ENCODE results near the gene HIVEP3. TPM values are rescaled to one million over a fixed set of nuclear protein-coding genes. Genes with fewer than 3 reads are reported as not detected.
"Not testable (repeated sequence)": the region's sequence is repeated elsewhere in the genome, so short reads cannot be mapped to it uniquely, and the experiment has no call there.

The HIVEP3 gene
- total and polyA plus RNA-seq, 2 experiments from 2014 or later: 0.57 to 5.9 TPM

- Histone ChIP-seq H3K4me1 (ENCODE audit: insufficient read depth) (no peaks in the 10 kb centered on the region), H3K79me2 (no peaks in the 10 kb centered on the region), H3K4me2 (no peak overlapping the region), H3K27me3 (no peaks in the 10 kb centered on the region), H3K4me3 (no peak overlapping the region), H3K36me3 (replicated peaks; ENCODE audit: insufficient read depth, low read depth) (no peaks in the 10 kb centered on the region), H3K27ac (no peak overlapping the region), H2AFZ (no peak overlapping the region), H3K9me2 (replicated peaks; ENCODE audit: insufficient read depth) (no peaks in the 10 kb centered on the region), H3K9me3 (ENCODE audit: low read depth) (no peaks in the 10 kb centered on the region), H4K20me1 (ENCODE audit: insufficient read depth, poor library complexity, severe bottlenecking) (no peaks in the 10 kb centered on the region)
- TF ChIP-seq, protein P1, sequence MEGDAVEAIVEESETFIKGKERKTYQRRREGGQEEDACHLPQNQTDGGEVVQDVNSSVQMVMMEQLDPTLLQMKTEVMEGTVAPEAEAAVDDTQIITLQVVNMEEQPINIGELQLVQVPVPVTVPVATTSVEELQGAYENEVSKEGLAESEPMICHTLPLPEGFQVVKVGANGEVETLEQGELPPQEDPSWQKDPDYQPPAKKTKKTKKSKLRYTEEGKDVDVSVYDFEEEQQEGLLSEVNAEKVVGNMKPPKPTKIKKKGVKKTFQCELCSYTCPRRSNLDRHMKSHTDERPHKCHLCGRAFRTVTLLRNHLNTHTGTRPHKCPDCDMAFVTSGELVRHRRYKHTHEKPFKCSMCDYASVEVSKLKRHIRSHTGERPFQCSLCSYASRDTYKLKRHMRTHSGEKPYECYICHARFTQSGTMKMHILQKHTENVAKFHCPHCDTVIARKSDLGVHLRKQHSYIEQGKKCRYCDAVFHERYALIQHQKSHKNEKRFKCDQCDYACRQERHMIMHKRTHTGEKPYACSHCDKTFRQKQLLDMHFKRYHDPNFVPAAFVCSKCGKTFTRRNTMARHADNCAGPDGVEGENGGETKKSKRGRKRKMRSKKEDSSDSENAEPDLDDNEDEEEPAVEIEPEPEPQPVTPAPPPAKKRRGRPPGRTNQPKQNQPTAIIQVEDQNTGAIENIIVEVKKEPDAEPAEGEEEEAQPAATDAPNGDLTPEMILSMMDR (IDR thresholded peaks at IDR 0.05; ENCODE audit: poor library complexity): no peak
- TF ChIP-seq EZH2 (IDR thresholded peaks at IDR 0.05; ENCODE audit: borderline replicate concordance) (no peak), EZH2phosphoT487 (IDR thresholded peaks at IDR 0.05; ENCODE audit: low read depth, severe bottlenecking, unreplicated experiment) (no peak)
- no peak for DNase-seq (ENCODE audit: low spot score)
- WGBS (ENCODE audit: low lambda C conversion rate, missing lambda C conversion rate): 87% methylated on average over 13 of the region's 13 CpGs
Measured at GRCh38 chr1:41557751-41558455, 360.8 kb downstream of the HIVEP3 start.

DNA sequence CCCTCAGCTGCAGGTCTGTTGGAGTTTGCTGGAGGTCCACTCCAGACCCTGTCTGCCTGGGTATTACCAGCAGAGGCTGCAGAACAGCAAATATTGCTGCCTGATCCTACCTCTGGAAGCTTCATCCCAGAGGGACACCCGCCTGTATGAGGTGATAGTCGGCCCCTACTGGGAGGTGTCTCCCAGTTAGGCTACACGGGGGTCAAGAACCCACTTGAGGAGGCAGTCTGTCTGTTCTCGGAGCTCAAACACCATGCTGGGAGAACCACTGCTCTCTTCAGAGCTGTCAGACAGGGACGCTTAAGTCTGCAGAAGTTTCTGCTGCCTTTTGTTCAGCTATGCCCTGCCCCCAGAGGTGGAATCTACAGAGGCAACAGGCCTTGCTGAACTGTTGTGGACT lies 364.0 kb downstream of the HIVEP3 start:
- DNase-seq (ENCODE audit: low spot score); H3K27me3 ChIP-seq; H3K4me2 ChIP-seq; H3K9me3 ChIP-seq (ENCODE audit: low read depth); H3K4me1 ChIP-seq (ENCODE audit: insufficient read depth); H3K9me2 ChIP-seq (replicated peaks; ENCODE audit: insufficient read depth); H3K79me2 ChIP-seq; H3K4me3 ChIP-seq; H3K27ac ChIP-seq; H3K36me3 ChIP-seq (replicated peaks; ENCODE audit: insufficient read depth, low read depth); H2AFZ ChIP-seq; H4K20me1 ChIP-seq (ENCODE audit: insufficient read depth, poor library complexity, severe bottlenecking): not testable (repeated sequence)
- WGBS (ENCODE audit: low lambda C conversion rate, missing lambda C conversion rate): 90% methylated on average over 5 of the region's 5 CpGs

DNA sequence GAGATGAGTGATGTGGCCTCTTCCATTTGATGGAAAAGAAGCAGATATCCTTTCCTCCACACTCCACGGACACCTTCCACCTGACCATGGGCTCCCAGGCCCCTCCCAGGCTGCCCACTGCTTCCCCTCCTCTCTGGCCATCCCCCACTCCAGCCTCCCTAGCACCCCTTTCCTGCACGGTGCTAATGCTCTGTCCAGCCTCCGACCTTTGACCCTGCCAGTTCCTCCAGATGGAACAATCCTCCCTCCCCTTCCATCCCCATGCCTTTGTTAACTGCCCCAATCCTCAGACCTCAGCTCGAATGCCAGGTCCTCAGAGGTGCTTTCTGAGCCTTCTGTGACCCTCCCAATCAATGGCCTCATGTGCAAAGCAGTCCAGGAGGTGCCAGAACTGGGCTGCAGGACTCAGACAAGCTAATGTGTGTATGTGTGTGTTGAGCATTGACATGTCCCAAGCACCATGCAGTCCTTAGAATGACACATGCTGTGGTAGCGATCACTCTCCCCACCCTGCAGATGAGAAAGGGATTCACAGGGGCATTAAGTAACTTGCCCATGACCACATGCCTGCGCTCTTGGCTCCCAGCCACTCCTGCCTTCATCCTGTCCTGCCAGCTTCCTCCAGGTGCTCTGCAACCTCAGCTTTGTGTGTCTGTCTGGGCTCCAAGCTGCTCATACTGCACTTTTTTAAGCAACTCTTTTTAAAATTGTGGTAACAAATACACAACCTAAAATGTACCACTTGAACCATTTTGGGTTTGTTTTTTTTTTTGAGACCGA lies 370.8 kb downstream of the HIVEP3 start:
- no peaks in the 10 kb centered on the region for H3K4me1 ChIP-seq (ENCODE audit: insufficient read depth)
- no peak overlapping the region for H2AFZ ChIP-seq
- DNase-seq (ENCODE audit: low spot score): no peak
- H3K27ac ChIP-seq: no peak overlapping the region
- no peaks in the 10 kb centered on the region for H3K27me3 ChIP-seq
- no peaks in the 10 kb centered on the region for H3K9me3 ChIP-seq (ENCODE audit: low read depth)
- 73% methylated on average over 7 of the region's 7 CpGs for WGBS (ENCODE audit: low lambda C conversion rate, missing lambda C conversion rate)
- no peaks in the 10 kb centered on the region for H3K9me2 ChIP-seq (replicated peaks; ENCODE audit: insufficient read depth)
- no peaks in the 10 kb centered on the region for H3K36me3 ChIP-seq (replicated peaks; ENCODE audit: insufficient read depth, low read depth)
- TF ChIP-seq, protein P1 (IDR thresholded peaks at IDR 0.05; ENCODE audit: poor library complexity): no peak
- no peak for TF ChIP-seq EZH2phosphoT487 (IDR thresholded peaks at IDR 0.05; ENCODE audit: low read depth, severe bottlenecking, unreplicated experiment)
- TF ChIP-seq EZH2 (IDR thresholded peaks at IDR 0.05; ENCODE audit: borderline replicate concordance): no peak
- no peaks in the 10 kb centered on the region for H3K79me2 ChIP-seq
- no peaks in the 10 kb centered on the region for H4K20me1 ChIP-seq (ENCODE audit: insufficient read depth, poor library complexity, severe bottlenecking)
- no peak overlapping the region for H3K4me3 ChIP-seq
- no peak overlapping the region for H3K4me2 ChIP-seq

GRCh38 chr1:41547336-41547735 lies 371.4 kb downstream of the HIVEP3 start:
- WGBS (ENCODE audit: low lambda C conversion rate, missing lambda C conversion rate): 74% methylated on average over 6 of the region's 6 CpGs
- H3K9me2 ChIP-seq (replicated peaks; ENCODE audit: insufficient read depth): no peaks in the 10 kb centered on the region
- no peaks in the 10 kb centered on the region for H3K27me3 ChIP-seq
- no peak overlapping the region for H2AFZ ChIP-seq
- no peaks in the 10 kb centered on the region for H3K36me3 ChIP-seq (replicated peaks; ENCODE audit: insufficient read depth, low read depth)
- no peak overlapping the region for H3K27ac ChIP-seq
- H3K79me2 ChIP-seq: no peaks in the 10 kb centered on the region
- TF ChIP-seq, protein P1 (IDR thresholded peaks at IDR 0.05; ENCODE audit: poor library complexity): no peak
- TF ChIP-seq EZH2phosphoT487 (IDR thresholded peaks at IDR 0.05; ENCODE audit: low read depth, severe bottlenecking, unreplicated experiment) (no peak), EZH2 (IDR thresholded peaks at IDR 0.05; ENCODE audit: borderline replicate concordance) (no peak)
- no peak overlapping the region for H3K4me2 ChIP-seq
- DNase-seq (ENCODE audit: low spot score): no peak
- H4K20me1 ChIP-seq (ENCODE audit: insufficient read depth, poor library complexity, severe bottlenecking): no peaks in the 10 kb centered on the region
- no peak overlapping the region for H3K4me3 ChIP-seq
- no peaks in the 10 kb centered on the region for H3K4me1 ChIP-seq (ENCODE audit: insufficient read depth)
- no peaks in the 10 kb centered on the region for H3K9me3 ChIP-seq (ENCODE audit: low read depth)
